ENCODE data around the gene DHRSX. TPM values are rescaled to one million over a fixed set of nuclear protein-coding genes. Genes with fewer than 3 reads are reported as not detected.

DHRSX gene
- total and polyA plus RNA-seq, 2 donors from 2014 or later: 26.4 to 30.0 TPM

- H3K27ac ChIP-seq (ENCODE audit: low read depth in 2 of 2, low read length in 2 of 2): no peak overlapping the region
- H3K36me3 ChIP-seq (ENCODE audit: control insufficient read depth in 2 of 3, insufficient read depth in 3 of 3, low read length in 3 of 3): no peaks in the 10 kb centered on the region
- H3K9ac ChIP-seq (ENCODE audit: low read length in 3 of 3): no peak overlapping the region
- no peaks in the 10 kb centered on the region for H3K9me3 ChIP-seq (ENCODE audit: control insufficient read depth in 2 of 3, insufficient read depth in 1 of 3, low read length in 3 of 3)
- no peak overlapping the region for H3K4me3 ChIP-seq (ENCODE audit: low read length in 3 of 3)
- no peak for FAIRE-seq
- DNase-seq: no peak
- intact Hi-C loops (cut with DNase I): no loop called here
- no peaks in the 10 kb centered on the region for H3K27me3 ChIP-seq (ENCODE audit: control insufficient read depth, insufficient read depth, low read length)
- TF ChIP-seq, protein P1, sequence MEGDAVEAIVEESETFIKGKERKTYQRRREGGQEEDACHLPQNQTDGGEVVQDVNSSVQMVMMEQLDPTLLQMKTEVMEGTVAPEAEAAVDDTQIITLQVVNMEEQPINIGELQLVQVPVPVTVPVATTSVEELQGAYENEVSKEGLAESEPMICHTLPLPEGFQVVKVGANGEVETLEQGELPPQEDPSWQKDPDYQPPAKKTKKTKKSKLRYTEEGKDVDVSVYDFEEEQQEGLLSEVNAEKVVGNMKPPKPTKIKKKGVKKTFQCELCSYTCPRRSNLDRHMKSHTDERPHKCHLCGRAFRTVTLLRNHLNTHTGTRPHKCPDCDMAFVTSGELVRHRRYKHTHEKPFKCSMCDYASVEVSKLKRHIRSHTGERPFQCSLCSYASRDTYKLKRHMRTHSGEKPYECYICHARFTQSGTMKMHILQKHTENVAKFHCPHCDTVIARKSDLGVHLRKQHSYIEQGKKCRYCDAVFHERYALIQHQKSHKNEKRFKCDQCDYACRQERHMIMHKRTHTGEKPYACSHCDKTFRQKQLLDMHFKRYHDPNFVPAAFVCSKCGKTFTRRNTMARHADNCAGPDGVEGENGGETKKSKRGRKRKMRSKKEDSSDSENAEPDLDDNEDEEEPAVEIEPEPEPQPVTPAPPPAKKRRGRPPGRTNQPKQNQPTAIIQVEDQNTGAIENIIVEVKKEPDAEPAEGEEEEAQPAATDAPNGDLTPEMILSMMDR (IDR thresholded peaks at IDR 0.05; ENCODE audit: borderline replicate concordance, extremely low read depth, insufficient read depth): no peak
- H3K4me1 ChIP-seq (ENCODE audit: control insufficient read depth in 2 of 3, insufficient read depth in 2 of 3, low read depth in 1 of 3, low read length in 3 of 3): no peaks in the 10 kb centered on the region
Measured at GRCh38 chrX:2193273-2193592, 307.5 kb downstream of the DHRSX start.

- DNase-seq (no peak), FAIRE-seq (no peak)
- TF ChIP-seq, protein P1 (IDR thresholded peaks at IDR 0.05; ENCODE audit: borderline replicate concordance, extremely low read depth, insufficient read depth): no peak
- Histone ChIP-seq H3K36me3 (ENCODE audit: control insufficient read depth in 2 of 3, insufficient read depth in 3 of 3, low read length in 3 of 3) (no peaks in the 10 kb centered on the region), H3K27me3 (ENCODE audit: control insufficient read depth, insufficient read depth, low read length) (no peaks in the 10 kb centered on the region), H3K9ac (ENCODE audit: low read length in 3 of 3) (no peak overlapping the region), H3K9me3 (ENCODE audit: control insufficient read depth in 2 of 3, insufficient read depth in 1 of 3, low read length in 3 of 3) (no peaks in the 10 kb centered on the region), H3K4me3 (ENCODE audit: low read length in 3 of 3) (no peak overlapping the region), H3K27ac (ENCODE audit: low read depth in 2 of 2, low read length in 2 of 2) (no peak overlapping the region), H3K4me1 (ENCODE audit: control insufficient read depth in 2 of 3, insufficient read depth in 2 of 3, low read depth in 1 of 3, low read length in 3 of 3) (no peaks in the 10 kb centered on the region)
- intact Hi-C loops (cut with DNase I): no loop called here
Measured at GRCh38 chrX:2192584-2193272, 308.0 kb downstream of the DHRSX start.

DNA sequence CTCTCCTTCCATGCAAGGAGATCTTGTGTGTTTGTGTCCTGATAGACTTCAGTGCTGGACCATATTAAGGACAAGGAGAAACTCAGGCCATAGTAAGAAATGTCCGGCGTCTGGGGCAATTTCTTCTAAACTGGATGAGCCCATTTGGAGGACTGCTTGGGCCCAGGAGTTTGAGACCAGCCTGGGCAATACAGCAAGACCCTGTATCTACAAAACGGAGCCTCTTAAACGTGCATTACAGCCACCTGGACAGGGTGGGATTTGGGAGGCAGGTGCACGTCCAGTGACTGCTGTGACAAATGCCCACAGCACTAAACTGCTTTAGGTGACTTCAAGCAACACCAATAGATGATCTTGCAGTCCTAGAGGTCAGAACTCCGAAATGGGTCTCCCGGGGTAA is 311.9 kb downstream of the DHRSX start:
- H3K27me3 ChIP-seq (ENCODE audit: control insufficient read depth, insufficient read depth, low read length): no peaks in the 10 kb centered on the region
- FAIRE-seq (no peak), DNase-seq (no peak)
- no peaks in the 10 kb centered on the region for H3K4me1 ChIP-seq (ENCODE audit: control insufficient read depth in 2 of 3, insufficient read depth in 2 of 3, low read depth in 1 of 3, low read length in 3 of 3)
- intact Hi-C loops (cut with DNase I): no loop called here
- H3K9ac ChIP-seq (ENCODE audit: low read length in 3 of 3): no peak overlapping the region
- TF ChIP-seq, protein P1 (IDR thresholded peaks at IDR 0.05; ENCODE audit: borderline replicate concordance, extremely low read depth, insufficient read depth): no peak
- H3K9me3 ChIP-seq (ENCODE audit: control insufficient read depth in 2 of 3, insufficient read depth in 1 of 3, low read length in 3 of 3): peaks cover 0 to 6% (median 0%) of the 10 kb centered on the region in 3 donors
- no peak overlapping the region for H3K27ac ChIP-seq (ENCODE audit: low read depth in 2 of 2, low read length in 2 of 2)
- no peaks in the 10 kb centered on the region for H3K36me3 ChIP-seq (ENCODE audit: control insufficient read depth in 2 of 3, insufficient read depth in 3 of 3, low read length in 3 of 3)
- no peak overlapping the region for H3K4me3 ChIP-seq (ENCODE audit: low read length in 3 of 3)
